GM18909 (cell line): ENCODE data around the gene ABLIM2.

Source experiments
- ATAC-seq: cut with Tn5 transposase; IDR thresholded peaks from one replicate; pipeline ENCODE4 v1.9.1; 2021; ENCODE audit warnings: mild to moderate bottlenecking; ENCODE audit not compliant: unreplicated experiment, poor library complexity

ABLIM2 gene

DNA sequence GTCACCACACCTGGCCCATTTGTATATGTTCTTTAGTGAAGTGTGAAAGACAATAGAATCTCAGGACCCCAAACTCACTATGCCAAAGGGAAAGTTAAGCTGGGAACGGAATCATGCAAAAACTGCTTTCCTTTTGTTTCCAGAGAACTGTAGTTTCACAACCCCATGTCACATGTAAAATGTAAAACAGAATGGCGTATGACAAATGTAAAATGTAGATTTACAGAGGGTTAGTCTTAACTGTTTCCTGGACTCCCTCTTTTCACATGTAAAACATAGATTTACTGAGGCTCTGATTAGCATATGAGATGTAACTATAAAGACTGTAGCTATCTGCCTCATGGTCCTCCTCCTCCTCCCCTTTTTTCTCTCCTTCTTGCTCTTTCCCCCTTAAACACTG lies 66.3 kb downstream of the ABLIM2 start:
- no peak for ATAC-seq

DNA sequence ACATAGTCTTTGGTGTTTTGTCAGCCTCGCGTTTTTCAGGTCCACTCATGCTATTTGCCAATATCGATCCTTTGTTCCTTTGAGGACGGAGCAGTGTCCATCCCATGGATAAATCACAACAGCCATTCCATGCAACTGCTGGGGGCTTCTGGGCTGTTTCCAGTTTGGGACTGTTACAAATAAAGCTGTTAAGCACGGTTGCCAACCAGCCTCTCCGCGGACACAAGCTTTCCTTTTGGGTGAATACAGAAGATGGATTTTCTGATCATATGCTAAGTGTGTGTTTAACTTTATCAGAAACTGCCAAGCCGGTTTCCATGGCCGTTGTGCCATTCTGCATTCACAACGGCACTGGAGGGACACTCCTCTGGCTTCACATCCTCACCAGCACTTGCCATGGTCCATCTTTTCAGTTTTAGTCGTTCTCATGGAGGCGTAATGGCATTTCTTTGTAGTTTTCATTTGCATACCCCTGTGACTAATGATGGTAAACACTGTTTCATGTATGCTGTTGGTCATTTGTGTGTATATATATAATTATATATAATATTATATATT lies 67.8 kb downstream of the ABLIM2 start:
- ATAC-seq, result no peak

- ATAC-seq, result no peak
These were observed 68.3 kb downstream of the ABLIM2 start for GRCh38 chr4:8090312-8090711.

GRCh38 chr4:8089862-8090261 lies 68.8 kb downstream of the ABLIM2 start:
- ATAC-seq, result no peak

DNA sequence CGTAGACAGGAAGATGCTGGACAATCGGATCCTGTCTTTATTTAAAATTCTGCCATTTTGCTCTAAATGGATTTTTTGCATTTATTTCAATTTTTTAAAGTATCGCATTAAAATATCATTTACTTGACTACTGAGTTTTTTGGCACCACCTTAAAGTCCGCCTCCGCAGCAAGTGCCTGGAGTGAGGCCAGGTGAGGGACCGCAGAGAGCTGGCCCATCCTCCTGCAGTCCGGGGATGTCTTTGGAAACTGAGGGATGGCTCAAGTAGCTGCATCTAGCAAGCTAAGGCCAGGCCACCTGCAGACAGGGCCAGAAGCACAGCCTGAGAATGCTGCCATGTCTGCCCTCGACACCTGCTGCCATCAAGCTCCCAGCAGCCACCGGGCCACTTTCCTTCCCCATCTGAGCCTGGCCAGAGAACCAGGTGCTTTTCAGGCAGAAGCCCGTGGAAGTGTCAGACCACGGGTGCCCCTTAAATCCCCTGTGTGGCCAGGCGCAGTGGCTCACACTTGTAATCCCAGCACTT lies 69.6 kb downstream of the ABLIM2 start:
- no peak for ATAC-seq

GRCh38 chr4:8087921-8088495 lies 70.6 kb downstream of the ABLIM2 start:
- no peak for ATAC-seq

DNA sequence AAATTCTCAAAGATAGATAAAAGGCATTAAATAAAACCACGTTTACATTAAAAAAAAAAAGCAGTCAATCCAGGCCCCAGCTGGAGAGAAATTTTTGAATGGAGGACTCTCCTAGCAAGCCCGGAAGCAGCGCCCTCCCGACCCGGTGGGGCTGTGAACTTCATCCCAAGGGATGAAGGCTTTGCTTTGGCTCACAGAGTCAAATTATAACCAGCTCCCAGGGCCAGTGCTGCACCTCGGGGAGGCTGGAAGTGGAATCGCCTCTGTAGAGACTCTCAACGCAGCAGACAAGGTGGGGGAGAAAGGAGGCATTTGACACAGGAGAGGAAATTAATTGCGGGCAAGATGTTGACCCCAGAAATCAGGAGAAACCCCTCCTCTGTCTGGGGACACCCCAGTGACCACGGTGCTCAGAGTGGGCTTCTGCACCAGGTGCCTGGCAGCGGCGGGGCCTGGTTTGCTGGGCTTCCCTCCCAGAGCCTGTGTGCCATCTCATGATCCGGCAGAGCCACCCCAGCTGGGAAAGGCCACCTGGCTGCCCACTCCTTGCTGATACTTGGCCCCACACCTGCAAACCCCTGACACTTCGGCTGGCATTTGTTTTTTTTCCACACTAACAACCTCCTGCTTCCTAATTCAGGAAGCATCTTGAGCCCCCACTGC lies 71.7 kb downstream of the ABLIM2 start:
- no peak for ATAC-seq

- ATAC-seq, result no peak
These were observed 73.0 kb downstream of the ABLIM2 start for GRCh38 chr4:8085491-8086117.

GRCh38 chr4:8084712-8085490 lies 73.7 kb downstream of the ABLIM2 start:
- no peak for ATAC-seq

- no peak for ATAC-seq
These were observed 74.5 kb downstream of the ABLIM2 start for GRCh38 chr4:8084031-8084660.

DNA sequence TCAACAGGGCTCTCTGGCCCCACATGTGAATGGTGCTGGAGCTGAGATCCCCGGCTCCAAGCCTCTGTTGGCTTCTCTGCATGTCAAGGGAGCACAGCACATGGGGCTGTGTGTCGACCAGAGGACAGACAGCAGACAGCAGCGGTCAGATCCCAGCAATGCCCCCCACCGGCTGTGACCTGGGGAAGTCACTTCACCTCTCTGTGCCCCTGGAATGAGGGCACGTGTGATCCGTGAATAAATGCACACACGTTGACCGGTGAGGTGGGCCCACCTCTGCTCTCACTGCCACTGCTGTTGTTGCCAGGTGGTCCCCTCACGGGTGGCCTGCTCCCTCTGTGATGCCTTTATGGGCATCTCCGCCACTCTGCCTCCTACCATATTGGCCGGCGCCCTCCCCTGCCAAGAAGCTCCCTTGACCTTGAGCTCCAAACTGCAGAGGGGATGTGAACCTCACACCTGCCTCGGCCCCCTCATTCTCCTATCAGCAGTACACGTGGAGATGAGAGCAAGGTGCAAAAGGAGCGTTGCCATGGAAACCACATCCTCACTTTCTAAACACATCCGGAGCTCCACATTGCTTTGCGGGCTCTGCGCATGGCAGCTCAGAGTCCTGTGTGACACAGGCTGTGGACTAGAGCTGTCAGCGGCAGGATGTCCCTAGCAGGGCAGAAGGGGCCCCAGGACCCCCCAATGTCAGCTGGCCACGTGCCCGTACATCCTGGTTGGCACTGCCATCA lies 75.4 kb downstream of the ABLIM2 start:
- ATAC-seq, result no peak

DNA sequence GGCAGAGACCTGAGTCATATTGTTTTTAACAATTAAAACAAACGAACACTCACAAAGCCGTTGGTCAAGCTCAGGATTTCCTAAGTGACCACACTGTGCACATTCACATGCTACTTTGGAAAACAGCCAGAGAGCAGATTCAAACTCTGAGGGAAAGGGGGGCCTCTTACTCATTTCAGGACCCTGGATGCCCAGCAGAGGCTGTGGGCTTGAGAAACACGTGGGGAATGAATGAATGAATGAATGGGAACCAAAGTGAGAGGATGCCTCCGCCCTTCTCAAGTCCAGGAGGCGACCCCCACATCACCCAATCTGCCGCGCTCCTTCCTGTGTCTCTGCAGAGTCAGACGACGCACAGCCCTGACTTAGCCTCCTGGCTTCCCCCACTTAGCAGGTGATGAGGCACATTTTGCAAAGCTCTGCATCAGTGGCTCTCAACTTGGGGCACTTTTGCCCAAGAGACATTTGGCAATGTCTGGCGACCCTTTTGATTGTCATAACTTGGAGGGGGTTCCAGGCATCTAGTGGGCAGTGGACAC lies 76.0 kb downstream of the ABLIM2 start:
- ATAC-seq, result no peak

GRCh38 chr4:8081621-8082516 lies 76.7 kb downstream of the ABLIM2 start:
- ATAC-seq, result no peak

- no peak for ATAC-seq
These were observed 77.4 kb downstream of the ABLIM2 start for GRCh38 chr4:8081171-8081570.

DNA sequence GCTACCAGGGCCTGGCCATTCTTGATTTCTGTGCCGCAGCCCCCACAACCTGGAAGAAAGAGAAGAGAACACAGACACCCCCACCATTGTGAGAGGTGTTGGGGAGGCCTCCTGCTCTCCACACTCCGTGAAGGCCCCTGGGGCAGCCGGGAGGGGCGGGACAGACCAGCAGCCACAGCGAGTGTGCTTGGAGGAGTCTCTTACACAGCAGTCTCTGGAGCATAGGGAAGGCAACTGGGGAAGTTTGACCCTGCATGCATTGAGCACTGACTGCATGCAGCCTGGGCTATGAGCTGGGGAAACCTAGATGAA lies 77.9 kb downstream of the ABLIM2 start:
- ATAC-seq, result no peak

- no peak for ATAC-seq
These were observed 78.5 kb downstream of the ABLIM2 start for GRCh38 chr4:8079916-8080753.

GRCh38 chr4:8079031-8079885 lies 79.4 kb downstream of the ABLIM2 start:
- no peak for ATAC-seq
